SK-N-SH treated with all-trans-retinoic acid at 6 μM for 48 hours (cell line): ENCODE measurements around the gene COL17A1.

Experiments used
- BACH2 ChIP-seq: fragments of 250-450 bp; sonication (Bioruptor Pico); IDR thresholded peaks from 2 replicates; pipeline ENCODE4 v1.9.0; 2021; ENCODE audit warnings: mild to moderate bottlenecking, borderline replicate concordance
- CSDC2 ChIP-seq: fragments of 250-450 bp; sonication (Bioruptor Pico); IDR thresholded peaks from 2 replicates; pipeline ENCODE4 v1.5.0; 2020; ENCODE audit warnings: mild to moderate bottlenecking, moderate library complexity
- RARB ChIP-seq: fragments of 250-450 bp; sonication (Bioruptor Pico); IDR thresholded peaks from 2 replicates; pipeline ENCODE4 v1.8.0; 2021; ENCODE audit warnings: mild to moderate bottlenecking, moderate library complexity
- ZFP3 ChIP-seq: fragments of 250-450 bp; sonication (Bioruptor Pico); IDR thresholded peaks from 2 replicates; pipeline ENCODE4 v1.5.0; 2020; ENCODE audit warnings: mild to moderate bottlenecking, moderate library complexity
- ZFP30 ChIP-seq: fragments of 450-650 bp; formaldehyde crosslinking; IDR thresholded peaks from 2 replicates; pipeline ENCODE4 v1.5.0; 2022; ENCODE audit warnings: mild to moderate bottlenecking, moderate library complexity
- ZNF70 ChIP-seq: fragments of 450-650 bp; formaldehyde crosslinking; IDR thresholded peaks from 2 replicates; pipeline ENCODE4 v1.5.0; 2020; ENCODE audit warnings: mild to moderate bottlenecking, moderate library complexity
- TF ChIP-seq, protein P1 (sequence below): fragments of 250-450 bp; sonication (Bioruptor Pico); IDR thresholded peaks from 2 replicates; pipeline ENCODE4 v1.8.0; 2020; ENCODE audit warnings: mild to moderate bottlenecking, moderate library complexity, borderline replicate concordance

DNA sequence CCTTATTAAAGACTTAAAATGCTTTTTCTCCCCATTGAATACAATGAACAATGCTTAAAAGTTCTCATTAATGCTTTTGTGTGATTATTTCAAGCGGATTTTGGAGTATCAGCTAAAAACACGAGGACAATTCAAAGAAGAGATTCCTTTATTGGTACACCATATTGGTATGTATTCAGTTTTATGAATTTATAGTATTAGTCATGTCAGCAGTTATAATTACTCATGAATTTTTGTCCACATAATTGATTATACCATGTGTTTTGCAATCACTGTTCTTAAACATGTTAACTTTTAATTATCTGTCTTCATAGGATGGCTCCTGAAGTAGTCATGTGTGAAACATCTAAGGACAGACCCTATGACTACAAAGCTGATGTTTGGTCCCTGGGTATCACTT is 86.9 kb downstream of the COL17A1 start:
- TF ChIP-seq ZFP3 (CRISPR knock-in tag) (no peak), RARB (CRISPR knock-in tag) (no peak), CSDC2 (CRISPR knock-in tag) (no peak), ZNF70 (CRISPR knock-in tag) (no peak), BACH2 (CRISPR knock-in tag) (no peak), ZFP30 (CRISPR knock-in tag) (no peak)
- TF ChIP-seq, protein P1, sequence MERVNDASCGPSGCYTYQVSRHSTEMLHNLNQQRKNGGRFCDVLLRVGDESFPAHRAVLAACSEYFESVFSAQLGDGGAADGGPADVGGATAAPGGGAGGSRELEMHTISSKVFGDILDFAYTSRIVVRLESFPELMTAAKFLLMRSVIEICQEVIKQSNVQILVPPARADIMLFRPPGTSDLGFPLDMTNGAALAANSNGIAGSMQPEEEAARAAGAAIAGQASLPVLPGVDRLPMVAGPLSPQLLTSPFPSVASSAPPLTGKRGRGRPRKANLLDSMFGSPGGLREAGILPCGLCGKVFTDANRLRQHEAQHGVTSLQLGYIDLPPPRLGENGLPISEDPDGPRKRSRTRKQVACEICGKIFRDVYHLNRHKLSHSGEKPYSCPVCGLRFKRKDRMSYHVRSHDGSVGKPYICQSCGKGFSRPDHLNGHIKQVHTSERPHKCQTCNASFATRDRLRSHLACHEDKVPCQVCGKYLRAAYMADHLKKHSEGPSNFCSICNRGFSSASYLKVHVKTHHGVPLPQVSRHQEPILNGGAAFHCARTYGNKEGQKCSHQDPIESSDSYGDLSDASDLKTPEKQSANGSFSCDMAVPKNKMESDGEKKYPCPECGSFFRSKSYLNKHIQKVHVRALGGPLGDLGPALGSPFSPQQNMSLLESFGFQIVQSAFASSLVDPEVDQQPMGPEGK, result no peak
